ENCODE results near the gene ERBB2. TPM values are rescaled to one million over a fixed set of nuclear protein-coding genes. Genes with fewer than 3 reads are reported as not detected.

Gene ERBB2
- total RNA-seq, 1 donor from 2014 or later: 7.1 TPM

GRCh38 chr17:39753514-39754160 lies 53.8 kb downstream of the ERBB2 start:
- Mint-ChIP-seq H3K27ac (peak overlapping the region; percentile 94), H3K4me3 (peak overlapping the region; percentile 80), H3K4me1 (peaks cover 57% of the 10 kb centered on the region), H3K36me3 (ENCODE audit: low read depth) (peaks cover 12% of the 10 kb centered on the region), H3K9me3 (no peaks in the 10 kb centered on the region), H3K27me3 (no peaks in the 10 kb centered on the region)
- peak; percentile 84 for DNase-seq
- CTCF ChIA-PET: interaction anchor here (0.7 to 1.9 kb wide), 5 partner anchors 22 to 227 kb away, joined by 3 to 9 read pairs (median 4); partner anchors contain the start of genes MIEN1 and PSMD3
- TF ChIP-seq CTCF (IDR thresholded peaks at IDR 0.05): no peak
- ATAC-seq (ENCODE audit: low read depth): peak; percentile 18
- intact Hi-C loops (cut with micrococcal nuclease): loop anchor here (1.0 to 10.0 kb wide), 19 partner anchors 15 to 571 kb away; partner anchors contain the start of genes CDK12, IKZF3, MED1 and MIEN1
- POLR2A ChIA-PET: interaction anchor here (0.7 to 10.0 kb wide), 18 partner anchors 10 to 209 kb away, joined by 3 to 308 read pairs (median 6); partner anchors contain the start of genes IKZF3, MIEN1, PGAP3 and ZPBP2

GRCh38 chr17:39754161-39754957 lies 54.5 kb downstream of the ERBB2 start:
- ATAC-seq (ENCODE audit: low read depth): peak; percentile 70
- Mint-ChIP-seq H3K27me3 (no peaks in the 10 kb centered on the region), H3K4me3 (peak overlapping the region; percentile 77), H3K9me3 (no peaks in the 10 kb centered on the region), H3K4me1 (peaks cover 64% of the 10 kb centered on the region), H3K36me3 (ENCODE audit: low read depth) (peaks cover 18% of the 10 kb centered on the region), H3K27ac (peak overlapping the region; percentile 97)
- ChIA-PET POLR2A (interaction anchor here (0.6 to 10.0 kb wide), 40 partner anchors 11 to 358 kb away, joined by 3 to 308 read pairs (median 9); partner anchors contain the start of genes CDK12, IKZF3, LRRC3C and MED1), CTCF (interaction anchor here (0.9 to 3.1 kb wide), 13 partner anchors 21 to 206 kb away, joined by 3 to 26 read pairs (median 7); partner anchors contain the start of gene IKZF3)
- TF ChIP-seq CTCF (IDR thresholded peaks at IDR 0.05): peak; percentile 41
- DNase-seq: peak; percentile 99
- intact Hi-C loops (cut with micrococcal nuclease): loop anchor here (1.0 to 10.0 kb wide), 16 partner anchors 16 to 570 kb away; partner anchors contain the start of genes CDK12, IKZF3, MED1 and MIEN1

- no peak for TF ChIP-seq CTCF (IDR thresholded peaks at IDR 0.05)
- intact Hi-C loops (cut with micrococcal nuclease): loop anchor here (1.0 to 10.0 kb wide), 16 partner anchors 15 to 570 kb away; partner anchors contain the start of genes CDK12, IKZF3, MED1 and MIEN1
- ATAC-seq (ENCODE audit: low read depth): no peak
- Mint-ChIP-seq H3K9me3 (no peaks in the 10 kb centered on the region), H3K36me3 (ENCODE audit: low read depth) (peaks cover 23% of the 10 kb centered on the region), H3K27me3 (no peaks in the 10 kb centered on the region), H3K27ac (peak overlapping the region; percentile 97), H3K4me1 (peaks cover 71% of the 10 kb centered on the region), H3K4me3 (peak overlapping the region; percentile 76)
- DNase-seq: peak; percentile 46
- ChIA-PET POLR2A (interaction anchor here (0.6 to 10.0 kb wide), 45 partner anchors 11 to 562 kb away, joined by 3 to 308 read pairs (median 8); partner anchors contain the start of genes CDK12, IKZF3, LRRC3C and MED1), CTCF (interaction anchor here (0.9 to 3.1 kb wide), 17 partner anchors 15 to 226 kb away, joined by 3 to 26 read pairs (median 6); partner anchors contain the start of genes IKZF3, MIEN1 and PSMD3)
Measured at GRCh38 chr17:39754958-39755553, 55.2 kb downstream of the ERBB2 start.

- CTCF ChIA-PET: interaction anchor here (0.9 to 3.1 kb wide), 16 partner anchors 14 to 225 kb away, joined by 3 to 26 read pairs (median 6); partner anchors contain the start of genes IKZF3, MIEN1 and PSMD3
- no peak for TF ChIP-seq CTCF (IDR thresholded peaks at IDR 0.05)
- peaks cover 77% of the 10 kb centered on the region for H3K4me1 Mint-ChIP-seq
- ATAC-seq (ENCODE audit: low read depth) (peak; percentile 25), DNase-seq (peak; percentile 73)
- peak overlapping the region; percentile 76 for H3K4me3 Mint-ChIP-seq
- peak overlapping the region; percentile 97 for H3K27ac Mint-ChIP-seq
- no peaks in the 10 kb centered on the region for H3K9me3 Mint-ChIP-seq
- H3K27me3 Mint-ChIP-seq: no peaks in the 10 kb centered on the region
- POLR2A ChIA-PET: interaction anchor here (0.6 to 10.0 kb wide), 44 partner anchors 10 to 562 kb away, joined by 3 to 308 read pairs (median 8); partner anchors contain the start of genes CDK12, IKZF3, LRRC3C and MED1
- intact Hi-C loops (cut with micrococcal nuclease): loop anchor here (2.0 to 10.0 kb wide), 2 partner anchors 205 to 569 kb away; no protein-coding TSS in a partner anchor
- H3K36me3 Mint-ChIP-seq (ENCODE audit: low read depth): peaks cover 26% of the 10 kb centered on the region
Measured at GRCh38 chr17:39755554-39756379, 55.9 kb downstream of the ERBB2 start.
